Measurements from ENCODE around the gene VWC2. TPM values are rescaled to one million over a fixed set of nuclear protein-coding genes. Genes with fewer than 3 reads are reported as not detected.
A peak's percentile ranks its signal among the peaks of the same experiment; 100 is the strongest.

Gene VWC2
- total and polyA plus RNA-seq, 4 donors: 0.02 to 0.09 TPM; not detected in 2

GRCh38 chr7:49774459-49775064 lies 1.1 kb downstream of the VWC2 start:
- TF ChIP-seq CTCF (IDR thresholded peaks at IDR 0.05; ENCODE audit: control extremely low read depth, extremely low read depth): no peak
- peaks cover 23 to 60% (median 53%) of the 10 kb centered on the region in 3 donors for H3K27me3 ChIP-seq (ENCODE audit: control insufficient read depth in 3 of 3, insufficient read depth in 3 of 3, low read length in 2 of 3)
- ATAC-seq (ENCODE audit: insufficient read depth, low FRiP score): no peak
- H3K4me1 ChIP-seq (ENCODE audit: control insufficient read depth in 5 of 5, insufficient read depth in 5 of 5, low read length in 5 of 5): peaks cover 0 to 28% (median 4%) of the 10 kb centered on the region in 5 donors
- no peak overlapping the region for H3K9ac ChIP-seq (ENCODE audit: insufficient read depth in 1 of 2, low read length in 2 of 2)
- 1 to 2% methylated on average over 36 of the region's 36 CpGs for WGBS, 2 donors
- peak overlapping the region in 1 of 2 donors; percentile 96 for H3K27ac ChIP-seq (ENCODE audit: low read depth in 1 of 2, low read length in 1 of 2)
- DNase-seq: peak in 2 of 3 donors; percentile 8 to 26
- H3K9me3 ChIP-seq (ENCODE audit: control insufficient read depth in 4 of 4, insufficient read depth in 3 of 4, low read length in 3 of 4): peaks cover 0 to 9% (median 0%) of the 10 kb centered on the region in 4 donors
- H3K4me3 ChIP-seq: no peak overlapping the region
- H3K36me3 ChIP-seq (ENCODE audit: control insufficient read depth in 4 of 4, insufficient read depth in 4 of 4, low read length in 4 of 4): no peaks in the 10 kb centered on the region

- WGBS, 2 donors: 2% methylated on average over 104 to 106 of the region's 106 CpGs
- Histone ChIP-seq H3K4me3 (peak overlapping the region; percentile 29), H3K4me1 (ENCODE audit: control insufficient read depth in 5 of 5, insufficient read depth in 5 of 5, low read length in 5 of 5) (peaks cover 0 to 28% (median 5%) of the 10 kb centered on the region in 5 donors), H3K27me3 (ENCODE audit: control insufficient read depth in 3 of 3, insufficient read depth in 3 of 3, low read length in 2 of 3) (peaks cover 23 to 54% (median 52%) of the 10 kb centered on the region in 3 donors), H3K36me3 (ENCODE audit: control insufficient read depth in 4 of 4, insufficient read depth in 4 of 4, low read length in 4 of 4) (no peaks in the 10 kb centered on the region), H3K9ac (ENCODE audit: insufficient read depth in 1 of 2, low read length in 2 of 2) (no peak overlapping the region), H3K27ac (ENCODE audit: low read depth in 1 of 2, low read length in 1 of 2) (peak overlapping the region; percentile 20 to 96), H3K9me3 (ENCODE audit: control insufficient read depth in 4 of 4, insufficient read depth in 3 of 4, low read length in 3 of 4) (peaks cover 0 to 9% (median 0%) of the 10 kb centered on the region in 4 donors)
- DNase-seq (peak in 2 of 3 donors; percentile 18 to 25), ATAC-seq (ENCODE audit: insufficient read depth, low FRiP score) (no peak)
- no peak for TF ChIP-seq CTCF (IDR thresholded peaks at IDR 0.05; ENCODE audit: control extremely low read depth, extremely low read depth)
Observed at GRCh38 chr7:49775065-49775948, 1.9 kb downstream of the VWC2 start.

- 12% methylated on average over 22 to 25 of the region's 25 CpGs for WGBS, 2 donors
- peak overlapping the region in 1 of 2 donors; percentile 96 for H3K27ac ChIP-seq (ENCODE audit: low read depth in 1 of 2, low read length in 1 of 2)
- peaks cover 0 to 28% (median 6%) of the 10 kb centered on the region in 5 donors for H3K4me1 ChIP-seq (ENCODE audit: control insufficient read depth in 5 of 5, insufficient read depth in 5 of 5, low read length in 5 of 5)
- peak overlapping the region; percentile 29 for H3K4me3 ChIP-seq
- H3K9me3 ChIP-seq (ENCODE audit: control insufficient read depth in 4 of 4, insufficient read depth in 3 of 4, low read length in 3 of 4): peaks cover 0 to 9% (median 0%) of the 10 kb centered on the region in 4 donors
- H3K9ac ChIP-seq (ENCODE audit: insufficient read depth in 1 of 2, low read length in 2 of 2): no peak overlapping the region
- DNase-seq (no peak), ATAC-seq (ENCODE audit: insufficient read depth, low FRiP score) (no peak)
- no peaks in the 10 kb centered on the region for H3K36me3 ChIP-seq (ENCODE audit: control insufficient read depth in 4 of 4, insufficient read depth in 4 of 4, low read length in 4 of 4)
- TF ChIP-seq CTCF (IDR thresholded peaks at IDR 0.05; ENCODE audit: control extremely low read depth, extremely low read depth): no peak
- H3K27me3 ChIP-seq (ENCODE audit: control insufficient read depth in 3 of 3, insufficient read depth in 3 of 3, low read length in 2 of 3): peaks cover 23 to 49% (median 49%) of the 10 kb centered on the region in 3 donors
Observed at GRCh38 chr7:49775949-49776443, 2.6 kb downstream of the VWC2 start.

Data from lung (tissue), 12 donors.